GM15510 (cell line): Measurements from ENCODE around the gene MUC20.

Experiments
- POLR2A ChIP-seq: IDR thresholded peaks from 3 replicates; pipeline ENCODE4 v1.6.1; 2011; ENCODE audit warnings: borderline replicate concordance; ENCODE audit not compliant: insufficient read length; ENCODE audit errors: extremely low read depth

MUC20 gene

GRCh38 chr3:195752546-195753331, 32.0 kb downstream of the MUC20 start:
- TF ChIP-seq POLR2A, result no peak

DNA sequence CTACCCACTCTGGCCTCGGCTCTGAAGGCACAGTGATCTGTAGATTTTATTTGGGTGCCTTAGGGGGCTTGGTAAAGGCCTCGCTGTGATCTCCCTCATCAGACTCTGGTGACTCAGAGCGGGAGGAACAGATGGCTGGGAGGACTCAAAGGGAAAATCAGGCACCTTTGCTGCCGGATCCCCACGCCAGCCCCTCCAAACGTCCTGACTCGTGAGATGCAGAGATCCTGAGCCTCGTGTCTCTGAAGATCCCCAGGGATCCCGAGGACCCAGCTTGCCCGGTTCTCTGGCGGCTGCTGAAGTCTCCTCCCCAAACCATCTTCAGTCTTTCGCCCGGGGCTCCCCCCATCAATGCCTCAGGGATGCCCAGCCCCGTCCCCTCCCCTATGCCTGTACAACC, 32.8 kb downstream of the MUC20 start:
- TF ChIP-seq POLR2A, result no peak

DNA sequence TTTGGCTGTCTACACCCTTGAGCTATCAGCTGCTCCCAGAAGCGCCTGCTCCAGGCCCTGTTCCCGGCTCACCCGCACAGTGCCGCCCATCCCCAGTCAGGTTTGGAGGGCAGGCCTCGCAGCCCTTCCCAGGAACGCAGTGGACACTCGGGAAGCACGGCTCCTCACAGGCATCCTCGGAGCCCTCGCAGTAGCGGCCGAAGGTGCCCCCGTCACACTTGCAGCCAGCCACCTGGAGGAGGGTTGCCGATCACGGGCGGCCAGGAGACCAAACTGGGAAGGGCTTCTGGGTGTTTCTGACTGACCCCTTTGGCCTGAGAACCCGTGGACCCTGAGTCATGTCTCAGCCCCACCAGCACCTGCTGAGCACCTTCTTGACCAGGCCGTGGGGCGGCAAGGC, 33.4 kb downstream of the MUC20 start:
- no peak for TF ChIP-seq POLR2A

GRCh38 chr3:195754906-195755305, 34.1 kb downstream of the MUC20 start:
- TF ChIP-seq POLR2A, result no peak

DNA sequence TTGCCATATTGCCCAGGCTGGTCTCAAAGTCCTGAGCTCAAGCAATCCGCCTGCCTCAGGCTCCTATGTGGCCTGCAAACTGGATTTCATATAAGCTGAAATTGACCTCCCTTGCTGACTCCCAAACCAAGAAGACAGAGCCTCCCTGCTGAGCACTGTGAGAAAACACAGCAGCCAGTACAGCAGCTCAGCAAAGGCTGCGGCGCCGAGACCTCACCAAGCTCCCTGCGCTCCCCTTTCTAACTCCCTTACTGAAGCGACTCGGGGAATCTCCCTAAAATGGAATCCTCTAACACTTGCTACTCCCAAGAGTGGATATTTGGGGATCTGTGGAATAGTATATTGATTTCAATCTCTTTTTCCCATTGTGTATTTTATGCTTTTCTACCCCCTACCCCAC, 34.6 kb downstream of the MUC20 start:
- no peak for TF ChIP-seq POLR2A

DNA sequence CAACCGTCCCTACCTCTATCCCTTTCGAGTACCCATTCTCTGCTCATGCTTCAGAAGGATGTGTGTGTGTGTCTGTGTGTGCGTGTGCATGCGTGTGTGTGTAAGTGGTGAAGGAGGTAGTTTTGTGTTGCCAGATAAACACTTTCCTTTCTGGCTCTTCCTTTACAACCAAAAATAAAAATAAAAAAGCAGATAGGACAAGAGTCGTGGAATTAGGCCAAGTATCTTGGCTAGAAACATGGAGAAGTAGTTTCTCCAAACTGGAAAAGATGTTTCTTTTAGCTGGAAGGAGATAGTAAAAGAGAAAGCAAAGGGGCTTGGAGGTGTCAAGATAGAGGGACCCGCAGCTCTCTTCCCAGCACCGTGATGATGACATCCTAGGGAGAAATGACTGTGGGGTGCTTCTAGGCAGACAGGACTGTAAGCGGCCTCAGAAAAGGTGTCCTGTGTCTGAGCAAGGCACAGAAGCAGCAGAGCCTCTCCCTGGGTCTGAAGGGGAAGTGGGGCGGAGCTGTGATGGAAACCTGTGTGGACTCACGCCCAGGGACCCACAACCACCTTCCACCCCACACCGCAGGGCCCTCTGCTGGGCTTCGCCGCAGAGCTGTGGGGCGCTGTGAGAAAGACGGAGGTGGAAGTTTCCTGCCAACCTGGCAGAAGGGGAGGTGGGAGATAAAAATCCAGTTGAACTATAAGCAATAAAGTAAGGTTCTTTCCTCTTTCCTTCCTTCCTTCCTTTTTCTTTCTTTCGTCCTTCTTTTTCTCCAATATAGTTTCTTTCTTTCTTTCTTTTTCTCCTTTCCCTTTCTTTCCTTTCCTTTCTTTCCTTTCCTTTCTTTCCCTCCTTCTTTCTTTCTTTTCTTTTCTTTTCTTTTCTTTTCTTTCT, 35.3 kb downstream of the MUC20 start:
- TF ChIP-seq POLR2A, result no peak

DNA sequence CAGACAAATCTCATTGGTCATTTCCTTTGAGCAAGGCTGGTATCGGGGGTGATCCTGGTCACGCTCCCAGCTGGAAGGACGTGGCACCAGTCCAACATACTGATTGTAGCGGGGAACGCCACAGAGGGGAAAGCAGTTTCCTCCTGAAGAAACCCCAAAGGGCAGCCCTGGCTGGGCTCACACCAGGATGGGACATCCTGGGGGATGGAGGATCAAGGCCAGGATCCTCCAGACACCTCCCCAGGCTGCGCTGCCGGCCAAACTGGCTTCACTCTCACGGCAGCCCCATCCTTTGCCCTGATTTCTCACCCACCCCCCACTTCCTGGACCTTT, 36.6 kb downstream of the MUC20 start:
- TF ChIP-seq POLR2A, result no peak

DNA sequence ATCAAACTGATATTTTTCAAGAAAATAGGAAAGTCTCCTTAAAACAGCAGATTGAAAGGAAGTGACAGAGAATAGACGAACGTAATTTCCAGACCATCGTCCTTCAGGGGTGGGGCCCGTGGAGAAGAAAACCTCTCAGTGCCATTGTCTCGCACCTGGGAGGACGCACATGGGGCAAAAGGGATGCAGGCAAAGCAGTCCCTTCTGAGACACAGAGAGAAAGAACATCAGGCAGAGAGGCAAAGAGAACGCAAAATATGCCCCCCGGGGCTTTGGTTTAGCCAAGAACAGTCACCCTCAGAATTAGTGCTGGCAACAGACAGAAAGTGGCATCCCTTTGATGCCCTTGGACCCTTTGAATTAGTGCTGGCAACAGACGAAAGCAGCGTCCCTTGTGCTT, 37.0 kb downstream of the MUC20 start:
- TF ChIP-seq POLR2A, result no peak

- no peak for TF ChIP-seq POLR2A
Observed at GRCh38 chr3:195758721-195759353, 38.1 kb downstream of the MUC20 start.

DNA sequence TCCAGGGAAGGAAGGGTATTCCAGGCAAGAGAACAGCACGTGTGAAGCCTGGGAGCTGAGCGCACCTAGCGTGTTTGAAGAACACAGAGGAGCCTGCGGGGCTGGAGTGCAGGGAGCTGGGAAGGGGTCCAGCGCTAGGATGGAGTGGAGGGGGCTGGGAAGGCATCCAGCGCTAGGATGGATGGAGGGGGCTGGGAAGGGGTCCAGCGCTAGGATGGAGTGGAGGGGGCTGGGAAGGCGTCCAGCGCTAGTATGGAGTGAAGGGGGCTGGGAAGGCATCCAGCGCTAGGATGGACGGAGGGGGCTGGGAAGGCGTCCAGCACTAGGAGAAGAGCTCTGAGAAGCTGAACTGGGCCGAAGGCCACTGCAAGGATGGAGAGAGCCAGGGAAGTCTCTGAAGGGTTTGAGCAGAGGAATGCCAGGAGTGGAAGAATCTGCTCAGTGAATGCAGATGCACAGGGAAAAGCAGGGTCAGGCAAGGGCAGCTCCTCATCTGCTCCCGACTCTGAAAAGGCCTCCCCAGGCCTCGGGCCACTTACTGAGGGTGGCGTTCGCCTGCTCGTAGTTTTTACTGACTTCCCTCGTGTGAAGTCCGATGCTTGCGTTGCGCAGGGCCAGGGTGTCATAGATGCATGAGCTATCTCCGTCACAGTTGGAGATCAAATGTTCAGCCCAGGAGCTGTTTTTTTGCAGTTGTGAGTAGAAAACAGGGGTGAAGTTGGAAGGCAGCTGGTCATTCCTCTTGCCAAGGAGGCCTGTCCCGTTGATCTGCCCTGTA, 39.8 kb downstream of the MUC20 start:
- no peak for TF ChIP-seq POLR2A

- TF ChIP-seq POLR2A, result no peak
Observed at GRCh38 chr3:195761123-195761566, 40.4 kb downstream of the MUC20 start.

DNA sequence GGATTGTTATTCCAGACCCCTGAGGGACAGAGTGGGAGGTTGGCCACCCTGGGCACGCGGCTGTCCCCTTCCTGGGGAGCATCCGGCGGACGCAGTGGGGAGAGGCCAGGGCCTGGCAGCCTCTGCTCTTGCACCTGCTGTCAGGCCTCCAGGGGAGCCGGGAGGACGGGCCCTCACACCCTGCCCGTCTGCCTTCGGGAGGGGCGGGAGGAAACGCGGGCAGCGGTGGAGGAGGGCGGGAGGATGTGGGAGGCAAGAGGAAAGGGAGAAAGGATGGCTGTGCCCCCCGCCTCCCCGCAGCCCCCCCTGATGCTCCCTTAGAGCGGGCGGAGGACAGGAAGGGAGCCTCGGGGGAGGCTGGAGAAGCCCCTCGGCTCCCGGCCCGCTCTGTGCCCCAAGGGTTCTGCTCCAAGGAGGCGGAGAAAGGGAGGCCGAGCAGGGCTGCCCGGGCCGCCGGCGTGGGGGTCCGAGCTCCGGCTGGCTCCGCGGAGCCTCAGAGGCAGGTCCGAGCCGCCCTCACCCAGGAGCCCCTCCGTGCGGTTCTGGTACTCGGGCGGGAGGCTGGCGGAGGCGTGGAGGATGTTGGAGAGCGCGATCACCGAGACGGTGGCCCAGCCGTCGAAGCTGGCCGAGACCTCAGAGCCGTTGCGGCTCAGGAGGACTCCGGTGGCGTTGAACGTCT, 40.9 kb downstream of the MUC20 start:
- TF ChIP-seq POLR2A, result no peak

DNA sequence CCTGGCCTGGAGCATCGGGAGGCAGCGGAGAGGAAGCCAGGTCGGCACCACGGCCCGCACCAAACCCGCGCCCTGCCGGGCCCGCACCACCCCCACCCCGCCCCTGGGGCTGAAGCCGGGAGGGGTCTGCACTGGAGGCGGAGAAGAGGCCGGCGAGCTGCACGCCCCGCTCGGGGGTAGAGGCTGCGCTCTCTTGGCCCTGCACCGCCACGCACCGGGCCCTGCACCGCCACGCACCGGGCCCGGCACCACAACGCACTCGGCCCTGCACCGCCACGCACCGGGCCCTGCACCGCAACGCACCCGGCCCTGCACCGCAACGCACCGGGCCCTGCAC, 41.4 kb downstream of the MUC20 start:
- no peak for TF ChIP-seq POLR2A

- TF ChIP-seq POLR2A, result no peak
Observed at GRCh38 chr3:195762611-195763010, 41.8 kb downstream of the MUC20 start.
